AG04449 (cell line): Measurements from ENCODE around the gene SORCS1.

Experiments
- CTCF ChIA-PET: fragments of 350-600 bp; formaldehyde crosslinking; extraction: SDS; loops from one replicate; lab custom pipeline; 2021; ENCODE audit warnings: antibody characterized with exemption; lab: Yijun Ruan, JAX
- POLR2A ChIA-PET: fragments of 400-600, 350-600 bp; formaldehyde crosslinking; extraction: SDS; loops from one replicate; lab custom pipeline; 2020; ENCODE audit warnings: antibody characterized with exemption, inconsistent platforms; lab: Yijun Ruan, JAX
- DNase-seq: peaks from one replicate; pipeline ENCODE4 v3.0.0-alpha.2; 2010; ENCODE audit warnings: low read depth, low spot score
- H3K4me3 ChIP-seq: 2 replicates; pipeline ENCODE4 v1.5.1; 2011; ENCODE audit warnings: low read depth, mild to moderate bottlenecking, control low read depth, low read length
- CTCF ChIP-seq: IDR thresholded peaks from one replicate; pipeline ENCODE4 v1.5.1; 2011; ENCODE audit warnings: mild to moderate bottlenecking, moderate library complexity, low read length, control low read depth, inconsistent platforms; ENCODE audit not compliant: insufficient read depth; ENCODE audit errors: missing control alignments

SORCS1 gene

GRCh38 chr10:107129000-107129399 is 35.5 kb downstream of the SORCS1 start:
- POLR2A ChIA-PET: no interaction called here
- no peak overlapping the region for H3K4me3 ChIP-seq
- TF ChIP-seq CTCF: no peak
- no peak for DNase-seq
- CTCF ChIA-PET: no interaction called here

GRCh38 chr10:107126512-107127065 is 37.9 kb downstream of the SORCS1 start:
- no peak for TF ChIP-seq CTCF
- CTCF ChIA-PET: no interaction called here
- DNase-seq: no peak
- H3K4me3 ChIP-seq: no peak overlapping the region
- POLR2A ChIA-PET: no interaction called here

GRCh38 chr10:107122703-107123102 is 41.8 kb downstream of the SORCS1 start:
- DNase-seq: no peak
- ChIA-PET CTCF (no interaction called here), POLR2A (no interaction called here)
- H3K4me3 ChIP-seq: no peak overlapping the region
- TF ChIP-seq CTCF: no peak

GRCh38 chr10:107118866-107119265 is 45.6 kb downstream of the SORCS1 start:
- no peak for DNase-seq
- CTCF ChIA-PET: no interaction called here
- no peak for TF ChIP-seq CTCF
- POLR2A ChIA-PET: no interaction called here
- no peak overlapping the region for H3K4me3 ChIP-seq

GRCh38 chr10:107104026-107104652 is 60.4 kb downstream of the SORCS1 start:
- CTCF ChIA-PET: no interaction called here

More at GRCh38 chr10:107104026-107104652, 60.4 kb downstream of the SORCS1 start:
- H3K4me3 ChIP-seq: no peak overlapping the region
- no peak for TF ChIP-seq CTCF
- POLR2A ChIA-PET: no interaction called here
- DNase-seq: no peak
